Measurements from ENCODE around the gene SNAI1. TPM values are rescaled to one million over a fixed set of nuclear protein-coding genes. Genes with fewer than 3 reads are reported as not detected.
"Not testable (repeated sequence)": the region's sequence is repeated elsewhere in the genome, so short reads cannot be mapped to it uniquely, and the experiment has no call there.

The SNAI1 gene
- total RNA-seq, 1 donor from 2014 or later = not detected

DNA sequence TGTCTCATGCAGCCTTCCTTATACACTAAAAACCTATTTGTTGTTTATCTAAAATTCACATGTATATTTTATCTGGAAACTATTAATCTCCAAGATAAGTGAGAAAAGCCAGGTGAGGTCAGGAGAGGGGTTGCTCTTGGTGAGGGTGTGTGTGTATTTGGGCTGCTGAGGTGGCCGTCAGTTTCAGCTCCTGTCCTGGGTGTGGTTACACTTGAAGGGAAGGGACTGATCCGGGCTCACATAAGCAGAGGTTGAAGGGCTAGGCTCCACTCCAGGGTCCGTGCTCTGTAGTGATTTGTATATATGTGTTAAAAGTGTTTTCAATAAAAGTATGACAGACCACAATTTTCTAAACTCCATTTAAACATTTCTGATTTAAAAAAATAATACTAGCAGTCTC is 13.5 kb upstream of the SNAI1 start:
- no peak for FAIRE-seq
- Histone ChIP-seq H3K4me3 (ENCODE audit: low read depth, low read length) (no peak overlapping the region), H3K27me3 (ENCODE audit: control insufficient read depth, insufficient read depth, low read length) (no peaks in the 10 kb centered on the region), H3K36me3 (ENCODE audit: control insufficient read depth, insufficient read depth, low read length) (no peaks in the 10 kb centered on the region)
- TF ChIP-seq, protein P1, sequence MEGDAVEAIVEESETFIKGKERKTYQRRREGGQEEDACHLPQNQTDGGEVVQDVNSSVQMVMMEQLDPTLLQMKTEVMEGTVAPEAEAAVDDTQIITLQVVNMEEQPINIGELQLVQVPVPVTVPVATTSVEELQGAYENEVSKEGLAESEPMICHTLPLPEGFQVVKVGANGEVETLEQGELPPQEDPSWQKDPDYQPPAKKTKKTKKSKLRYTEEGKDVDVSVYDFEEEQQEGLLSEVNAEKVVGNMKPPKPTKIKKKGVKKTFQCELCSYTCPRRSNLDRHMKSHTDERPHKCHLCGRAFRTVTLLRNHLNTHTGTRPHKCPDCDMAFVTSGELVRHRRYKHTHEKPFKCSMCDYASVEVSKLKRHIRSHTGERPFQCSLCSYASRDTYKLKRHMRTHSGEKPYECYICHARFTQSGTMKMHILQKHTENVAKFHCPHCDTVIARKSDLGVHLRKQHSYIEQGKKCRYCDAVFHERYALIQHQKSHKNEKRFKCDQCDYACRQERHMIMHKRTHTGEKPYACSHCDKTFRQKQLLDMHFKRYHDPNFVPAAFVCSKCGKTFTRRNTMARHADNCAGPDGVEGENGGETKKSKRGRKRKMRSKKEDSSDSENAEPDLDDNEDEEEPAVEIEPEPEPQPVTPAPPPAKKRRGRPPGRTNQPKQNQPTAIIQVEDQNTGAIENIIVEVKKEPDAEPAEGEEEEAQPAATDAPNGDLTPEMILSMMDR (IDR thresholded peaks at IDR 0.05; ENCODE audit: insufficient read depth, low read length, severe bottlenecking) = no peak
- DNase-seq (ENCODE audit: low read depth) = peak; percentile 18

DNA sequence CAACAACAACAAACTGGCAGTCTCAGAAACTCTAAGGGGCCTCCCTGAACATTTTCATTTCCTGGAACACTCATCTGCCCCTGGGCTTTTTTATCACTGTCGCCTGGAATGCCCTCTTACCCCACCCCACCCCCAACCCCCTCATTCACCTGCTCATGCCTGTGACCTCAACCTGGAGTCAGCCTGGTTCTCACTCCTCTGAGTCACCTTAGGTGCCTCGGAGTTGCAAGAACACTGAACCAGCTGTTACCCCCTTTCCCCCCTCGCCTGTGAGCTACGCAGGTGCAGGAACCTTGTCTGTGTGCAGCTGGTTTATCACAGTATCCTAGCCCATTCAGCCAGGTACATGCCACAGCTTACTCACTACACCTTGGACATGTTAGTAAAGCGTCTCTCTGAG is 12.8 kb upstream of the SNAI1 start:
- no peak for FAIRE-seq

DNA sequence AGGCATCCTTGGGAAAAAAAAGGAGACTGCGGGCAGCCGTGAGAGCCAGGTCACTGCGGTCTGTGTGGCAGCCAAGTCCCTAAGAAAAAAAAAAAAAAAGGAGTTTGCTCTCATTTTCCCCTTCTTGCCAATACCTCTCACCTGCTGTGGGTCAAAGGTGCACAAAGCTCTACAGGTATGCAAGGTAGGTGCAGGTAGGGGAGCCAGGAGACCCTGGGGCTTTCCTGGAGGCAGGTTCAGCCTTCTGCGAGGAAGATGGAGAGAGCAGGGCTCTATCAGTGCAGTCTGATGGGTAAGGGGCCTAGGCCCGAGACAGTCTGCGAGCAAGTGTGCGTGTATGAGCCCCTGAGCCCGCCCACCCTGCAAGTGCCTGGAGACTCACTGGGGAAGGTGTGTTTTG is 12.3 kb upstream of the SNAI1 start:
- FAIRE-seq (no peak), DNase-seq (ENCODE audit: low read depth) (no peak)
- no peak overlapping the region for H3K4me3 ChIP-seq (ENCODE audit: low read depth, low read length)
- no peaks in the 10 kb centered on the region for H3K27me3 ChIP-seq (ENCODE audit: control insufficient read depth, insufficient read depth, low read length)
- TF ChIP-seq, protein P1 (IDR thresholded peaks at IDR 0.05; ENCODE audit: insufficient read depth, low read length, severe bottlenecking) = no peak
- H3K36me3 ChIP-seq (ENCODE audit: control insufficient read depth, insufficient read depth, low read length) = no peaks in the 10 kb centered on the region

More for the DNA sequence above, 12.8 kb upstream of the SNAI1 start:
- no peak overlapping the region for H3K4me3 ChIP-seq (ENCODE audit: low read depth, low read length)
- DNase-seq (ENCODE audit: low read depth) = peak; percentile 81
- no peaks in the 10 kb centered on the region for H3K36me3 ChIP-seq (ENCODE audit: control insufficient read depth, insufficient read depth, low read length)
- TF ChIP-seq, protein P1 (IDR thresholded peaks at IDR 0.05; ENCODE audit: insufficient read depth, low read length, severe bottlenecking) = no peak
- no peaks in the 10 kb centered on the region for H3K27me3 ChIP-seq (ENCODE audit: control insufficient read depth, insufficient read depth, low read length)

DNA sequence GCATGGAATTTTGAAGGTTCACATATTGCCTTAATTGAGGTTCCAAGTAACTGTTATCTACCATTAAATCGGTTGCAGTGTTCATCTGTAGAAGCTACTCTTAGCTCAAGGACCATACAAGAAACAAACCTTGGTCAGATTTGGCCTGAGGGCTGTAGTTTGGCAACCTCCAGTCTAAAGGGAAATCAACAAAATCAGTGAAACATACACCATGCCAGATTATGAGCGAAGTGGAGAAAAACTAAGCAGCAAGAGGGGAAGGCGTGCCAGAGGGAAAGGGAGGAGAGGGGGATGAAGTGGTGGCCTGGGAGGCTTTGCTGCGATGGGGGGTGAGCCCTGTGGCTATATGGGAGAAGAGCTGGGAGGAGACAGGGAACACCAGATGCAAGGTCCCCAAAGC is 8.8 kb upstream of the SNAI1 start:
- no peak overlapping the region for H3K4me3 ChIP-seq (ENCODE audit: low read depth, low read length)
- FAIRE-seq (no peak), DNase-seq (ENCODE audit: low read depth) (no peak)
- H3K27me3 ChIP-seq (ENCODE audit: control insufficient read depth, insufficient read depth, low read length) = no peaks in the 10 kb centered on the region
- TF ChIP-seq, protein P1 (IDR thresholded peaks at IDR 0.05; ENCODE audit: insufficient read depth, low read length, severe bottlenecking) = no peak
- no peaks in the 10 kb centered on the region for H3K36me3 ChIP-seq (ENCODE audit: control insufficient read depth, insufficient read depth, low read length)

DNA sequence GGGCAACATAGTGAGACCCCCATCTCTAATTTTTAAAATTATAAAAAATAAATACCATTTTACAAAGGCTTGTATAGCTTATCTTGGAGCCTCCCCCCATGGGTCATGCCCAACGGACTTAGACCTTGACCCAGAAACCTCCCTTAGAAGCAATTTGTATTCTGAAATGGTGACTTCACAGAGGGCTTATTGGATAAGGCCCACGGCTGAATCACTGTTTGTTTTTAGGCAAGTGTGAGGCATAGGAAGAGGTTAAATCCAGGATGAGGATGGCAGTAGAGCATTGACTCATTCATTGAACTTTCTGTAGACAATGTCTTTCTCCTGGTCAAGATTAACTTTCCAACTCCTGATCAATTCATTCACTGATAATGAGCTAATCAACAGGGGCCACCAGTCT is 6.2 kb upstream of the SNAI1 start:
- no peaks in the 10 kb centered on the region for H3K27me3 ChIP-seq (ENCODE audit: control insufficient read depth, insufficient read depth, low read length)
- no peak overlapping the region for H3K4me3 ChIP-seq (ENCODE audit: low read depth, low read length)
- FAIRE-seq = no peak
- H3K36me3 ChIP-seq (ENCODE audit: control insufficient read depth, insufficient read depth, low read length) = no peaks in the 10 kb centered on the region
- TF ChIP-seq, protein P1 (IDR thresholded peaks at IDR 0.05; ENCODE audit: insufficient read depth, low read length, severe bottlenecking) = no peak
- peak; percentile 84 for DNase-seq (ENCODE audit: low read depth)

DNA sequence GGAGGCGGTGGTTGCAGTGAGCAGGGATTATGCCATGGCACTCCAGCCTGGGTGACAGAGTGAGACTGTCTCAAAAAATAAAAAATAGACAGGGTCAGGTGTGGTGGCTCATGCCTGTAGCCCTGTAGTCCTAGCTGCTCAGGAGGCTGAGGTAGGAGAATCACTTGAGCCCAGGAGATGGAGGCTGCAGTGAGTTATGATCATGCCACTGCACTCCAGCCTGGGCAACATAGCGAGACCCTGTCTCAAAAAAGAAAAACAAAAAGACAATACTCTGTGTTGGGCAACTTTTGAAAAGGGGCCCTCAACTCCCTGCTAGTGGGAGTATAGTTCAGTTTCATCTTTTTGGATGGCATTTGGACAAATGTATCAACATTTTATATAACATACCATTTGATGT is 5.0 kb upstream of the SNAI1 start:
- H3K36me3 ChIP-seq (ENCODE audit: control insufficient read depth, insufficient read depth, low read length); FAIRE-seq; H3K4me3 ChIP-seq (ENCODE audit: low read depth, low read length); H3K27me3 ChIP-seq (ENCODE audit: control insufficient read depth, insufficient read depth, low read length); DNase-seq (ENCODE audit: low read depth): not testable (repeated sequence)
